Right renal pelvis (tissue), 4 donors: ENCODE results near the gene KCNQ1. TPM values are rescaled to one million over a fixed set of nuclear protein-coding genes. Genes with fewer than 3 reads are reported as not detected.

ENCODE experiments used
- DNase-seq, 4 donors: peaks; one replicate each; pipeline ENCODE4 v3.0.0-alpha.2; 2013; ENCODE audit warnings: low read depth in 4 of 4, low spot score in 3 of 4, missing footprints in 1 of 4
- polyA plus RNA-seq, 4 donors: library from polyadenylated mRNA; unstranded; fragments of 120-200 nt; gene quantifications; one replicate each; pipeline ENCODE4 v1.2.1, GENCODE V29; 2013; ENCODE audit not compliant: insufficient read length in 4 of 4

KCNQ1 gene
- polyA plus RNA-seq, 4 donors: 9.8 to 13.2 (median 12.0) TPM

GRCh38 chr11:2669634-2670469, 225.0 kb downstream of the KCNQ1 start:
- DNase-seq: no peak

GRCh38 chr11:2670541-2671100, 225.8 kb downstream of the KCNQ1 start:
- DNase-seq: no peak

- DNase-seq: no peak
Measured at GRCh38 chr11:2671748-2672147, 226.9 kb downstream of the KCNQ1 start.

DNA sequence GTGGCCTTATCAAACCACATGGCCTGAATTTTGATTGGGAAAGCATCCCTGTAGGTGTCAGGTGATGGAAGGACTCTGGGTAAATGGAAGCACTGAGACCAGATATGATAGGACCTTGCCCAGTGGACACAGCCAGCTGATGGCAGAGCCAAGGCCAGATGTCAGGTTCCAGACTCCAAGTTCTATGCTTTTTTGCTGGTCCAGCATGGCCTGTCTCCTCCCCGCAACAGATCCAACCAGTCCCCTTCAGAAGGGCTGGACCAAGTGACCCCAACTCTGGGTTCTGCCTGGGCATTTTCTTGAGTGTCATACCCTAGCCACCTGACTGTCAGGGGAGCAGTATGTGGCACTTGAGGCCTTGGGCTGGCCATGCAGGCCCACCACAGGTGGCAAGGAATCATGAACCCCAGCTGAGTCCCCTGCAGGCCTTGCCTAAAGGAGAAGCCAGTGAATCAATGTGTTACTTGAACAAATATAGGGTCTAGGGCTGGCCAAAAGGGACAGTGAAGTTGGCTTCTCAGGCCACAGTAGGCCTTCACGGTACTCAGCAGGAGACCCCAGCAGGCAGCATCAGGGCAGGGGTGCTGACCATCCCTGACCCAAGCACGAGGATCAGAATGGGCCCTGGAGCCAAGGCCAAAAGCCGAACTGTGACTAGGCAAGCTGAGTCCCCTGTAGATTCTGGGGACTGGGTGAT, 227.9 kb downstream of the KCNQ1 start:
- DNase-seq: no peak

GRCh38 chr11:2673250-2673610, 228.4 kb downstream of the KCNQ1 start:
- DNase-seq: no peak

DNA sequence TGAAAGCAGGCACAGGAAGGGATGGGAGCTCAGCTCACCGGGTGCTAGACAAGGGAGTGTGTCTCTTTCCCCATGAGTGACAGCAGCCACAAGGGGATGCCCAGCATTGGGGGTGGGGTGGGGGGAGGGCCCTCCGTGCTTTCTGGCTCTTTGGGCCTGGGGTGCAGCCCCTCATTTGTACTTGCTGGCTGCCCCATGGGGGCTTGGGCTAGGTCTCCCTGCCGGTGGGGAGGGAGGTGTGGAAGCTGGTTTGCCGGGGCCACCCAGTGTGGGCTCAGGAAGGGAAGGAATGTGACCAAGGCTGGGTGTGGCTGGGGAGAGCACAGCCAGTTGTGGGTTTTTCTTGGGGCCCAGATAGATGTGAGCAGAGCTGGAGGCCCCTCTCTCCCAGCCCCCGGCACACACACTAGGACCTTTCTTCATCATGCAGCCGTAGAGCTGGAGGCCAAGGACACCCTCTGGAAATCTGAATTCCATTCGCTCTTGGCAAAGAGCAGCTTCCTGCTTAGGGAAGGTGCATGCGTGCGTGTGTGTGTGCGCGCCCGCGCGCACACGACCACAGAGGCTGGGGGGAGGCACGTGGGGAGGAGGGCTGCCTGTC, 229.2 kb downstream of the KCNQ1 start:
- DNase-seq: no peak

- no peak for DNase-seq
Measured at GRCh38 chr11:2674658-2675131, 229.9 kb downstream of the KCNQ1 start.

DNA sequence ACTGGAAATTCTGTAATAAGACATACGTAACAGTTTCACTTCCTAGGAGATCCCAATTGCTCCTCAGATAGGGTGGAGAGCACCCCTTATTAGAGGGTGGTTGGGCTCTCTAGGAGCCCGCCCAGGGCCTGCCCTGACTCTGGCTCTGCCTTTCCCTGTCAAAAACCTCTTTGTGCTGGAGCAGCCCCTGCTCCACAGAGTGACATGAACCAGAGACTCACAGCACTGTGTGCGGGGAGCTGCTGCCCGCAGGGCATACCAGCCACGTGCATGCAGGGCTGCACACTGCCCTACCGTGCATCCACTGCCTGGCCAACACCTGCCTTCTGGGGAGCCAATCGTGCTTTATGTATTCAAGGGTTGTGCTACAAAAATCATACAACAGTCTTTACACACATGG, 230.7 kb downstream of the KCNQ1 start:
- no peak for DNase-seq

DNA sequence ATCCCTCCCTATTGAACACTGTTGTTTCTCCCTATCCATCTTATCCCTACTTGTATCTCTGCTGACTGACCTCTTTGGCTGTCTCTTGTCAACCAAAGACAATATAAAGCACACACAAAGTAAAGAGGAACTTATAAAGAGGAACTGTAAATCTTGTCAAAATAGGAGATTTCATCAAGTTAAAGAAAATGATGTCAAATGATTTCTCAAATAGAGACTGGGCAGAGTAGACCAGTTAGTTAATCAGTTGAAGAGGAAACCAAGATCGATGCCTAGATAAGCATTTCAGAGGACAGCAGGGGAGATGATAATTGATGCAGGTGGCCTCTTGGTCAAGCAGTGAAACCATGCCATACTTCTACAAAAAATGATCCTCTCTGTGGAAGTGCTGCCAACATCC, 232.3 kb downstream of the KCNQ1 start:
- no peak for DNase-seq

DNA sequence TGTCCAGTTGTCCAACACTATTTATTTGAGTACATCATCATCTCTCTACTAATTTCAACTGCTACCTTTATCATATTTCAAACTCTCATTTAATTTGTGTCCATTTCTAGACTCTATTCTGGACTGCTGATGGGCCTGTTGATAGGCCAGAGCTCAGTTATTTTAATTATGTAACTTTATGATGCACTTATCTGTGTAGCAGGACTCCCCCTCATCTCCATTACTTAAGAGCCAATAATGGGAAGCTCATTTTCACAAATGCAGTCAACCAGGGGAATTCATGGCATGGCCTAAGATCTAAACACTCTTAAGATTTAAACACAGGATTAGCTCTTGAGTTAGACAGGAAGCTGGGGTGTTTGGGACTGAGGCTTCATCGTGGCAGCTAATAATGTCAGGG, 233.6 kb downstream of the KCNQ1 start:
- DNase-seq: no peak

DNA sequence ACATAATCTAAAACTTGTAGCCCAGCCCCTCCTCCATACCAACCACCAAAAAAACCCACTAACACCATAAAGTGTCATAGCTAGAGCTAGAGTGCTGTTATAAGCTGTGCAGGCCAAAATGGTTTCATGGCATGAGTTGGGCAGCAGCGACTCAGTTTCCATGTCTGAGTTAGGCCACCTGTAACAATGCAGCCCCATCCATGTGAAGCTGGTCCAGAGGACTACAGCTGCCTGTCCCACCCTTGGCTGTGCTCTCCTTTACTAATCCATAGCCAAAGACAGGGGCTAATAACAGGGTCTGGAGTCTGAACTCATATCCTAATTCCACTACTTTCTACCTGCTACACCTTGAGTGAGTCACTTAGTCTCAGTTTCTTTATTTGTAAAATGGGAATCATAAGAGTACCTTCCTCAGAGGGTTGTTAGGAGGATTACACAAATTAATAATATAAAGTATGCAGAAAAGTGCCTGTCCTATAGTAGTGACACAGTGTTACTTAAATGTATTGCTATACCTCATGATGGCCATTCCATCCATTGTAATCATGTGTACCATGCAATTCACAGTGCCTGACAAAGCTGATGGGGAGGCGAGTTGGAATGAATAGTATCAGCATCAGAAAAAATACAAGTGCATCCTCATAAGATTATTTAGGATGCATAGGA, 234.3 kb downstream of the KCNQ1 start:
- DNase-seq: no peak

DNA sequence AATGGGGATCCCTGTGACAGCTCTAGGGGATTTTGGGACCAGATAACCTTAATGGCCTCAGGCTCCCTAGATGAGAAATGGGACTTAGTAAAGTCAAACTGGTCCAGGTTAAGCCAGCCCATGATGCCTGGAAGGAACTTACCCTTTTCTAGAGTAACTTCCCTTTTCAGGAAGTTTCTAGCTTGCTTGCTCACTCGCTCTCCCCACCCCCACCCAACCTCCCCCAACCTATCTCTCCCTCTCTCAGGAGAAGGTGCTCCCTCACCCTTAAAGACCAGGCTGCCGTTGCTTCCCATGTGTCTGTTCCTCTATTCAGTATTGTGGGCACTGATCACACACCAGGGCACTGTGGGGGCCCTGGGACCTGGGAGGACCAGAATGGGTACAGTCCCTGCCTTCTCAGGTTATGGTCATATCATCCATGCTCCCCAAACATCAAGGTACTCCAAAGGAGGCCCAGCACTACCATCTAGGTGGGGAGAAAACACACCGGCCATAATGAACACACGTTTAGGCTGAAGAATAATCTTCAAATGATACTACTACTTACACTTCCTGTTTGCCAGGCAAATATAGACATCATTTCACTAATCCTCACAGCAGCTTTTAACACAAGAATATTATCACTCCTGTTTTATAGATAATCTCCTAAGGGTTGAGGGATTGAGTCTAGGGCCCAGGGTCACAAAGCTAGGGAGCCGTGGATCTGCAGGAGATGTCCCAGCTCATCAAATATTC, 236.8 kb downstream of the KCNQ1 start:
- no peak for DNase-seq

- no peak for DNase-seq
Measured at GRCh38 chr11:2683806-2684205, 239.0 kb downstream of the KCNQ1 start.

GRCh38 chr11:2684581-2684980, 239.8 kb downstream of the KCNQ1 start:
- DNase-seq: no peak

GRCh38 chr11:2685051-2685450, 240.2 kb downstream of the KCNQ1 start:
- no peak for DNase-seq

DNA sequence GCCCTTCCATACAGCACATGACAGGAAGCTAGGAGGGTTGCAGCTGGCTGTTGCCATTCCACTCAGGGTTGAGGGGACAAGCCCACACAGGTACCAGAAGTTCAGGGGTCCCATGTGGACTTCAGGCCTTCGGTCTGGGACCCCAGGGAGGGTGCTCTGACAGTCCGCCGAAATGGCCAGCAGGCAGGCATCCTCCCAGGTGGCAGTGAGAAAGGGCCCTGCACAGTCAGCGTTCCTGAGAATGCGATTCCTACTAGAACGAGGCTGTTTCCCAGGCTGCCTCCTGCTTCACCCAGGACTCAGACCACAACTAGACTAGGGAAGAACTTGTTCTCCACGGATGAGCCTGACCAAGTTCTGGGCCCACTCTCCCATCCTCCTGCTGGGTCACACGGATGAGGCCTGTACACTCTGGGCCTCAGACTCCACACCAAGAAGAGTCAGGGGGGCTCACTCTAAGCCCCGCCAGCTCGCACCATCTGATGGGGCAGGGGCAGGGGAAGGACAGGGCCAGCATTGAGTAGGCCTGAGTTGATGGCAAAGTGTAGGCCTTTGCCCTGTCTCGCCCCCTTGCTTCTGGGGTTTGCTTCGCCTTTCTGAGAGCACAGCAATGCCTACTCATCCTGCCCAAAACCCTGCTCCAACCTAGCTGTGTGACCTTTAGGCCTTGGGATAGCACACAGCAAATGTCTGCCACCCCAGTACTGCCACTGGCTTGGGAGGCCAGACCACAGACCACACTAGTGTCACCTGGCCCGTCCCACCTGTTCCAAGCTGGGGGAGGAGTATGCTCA, 241.0 kb downstream of the KCNQ1 start:
- no peak for DNase-seq

DNA sequence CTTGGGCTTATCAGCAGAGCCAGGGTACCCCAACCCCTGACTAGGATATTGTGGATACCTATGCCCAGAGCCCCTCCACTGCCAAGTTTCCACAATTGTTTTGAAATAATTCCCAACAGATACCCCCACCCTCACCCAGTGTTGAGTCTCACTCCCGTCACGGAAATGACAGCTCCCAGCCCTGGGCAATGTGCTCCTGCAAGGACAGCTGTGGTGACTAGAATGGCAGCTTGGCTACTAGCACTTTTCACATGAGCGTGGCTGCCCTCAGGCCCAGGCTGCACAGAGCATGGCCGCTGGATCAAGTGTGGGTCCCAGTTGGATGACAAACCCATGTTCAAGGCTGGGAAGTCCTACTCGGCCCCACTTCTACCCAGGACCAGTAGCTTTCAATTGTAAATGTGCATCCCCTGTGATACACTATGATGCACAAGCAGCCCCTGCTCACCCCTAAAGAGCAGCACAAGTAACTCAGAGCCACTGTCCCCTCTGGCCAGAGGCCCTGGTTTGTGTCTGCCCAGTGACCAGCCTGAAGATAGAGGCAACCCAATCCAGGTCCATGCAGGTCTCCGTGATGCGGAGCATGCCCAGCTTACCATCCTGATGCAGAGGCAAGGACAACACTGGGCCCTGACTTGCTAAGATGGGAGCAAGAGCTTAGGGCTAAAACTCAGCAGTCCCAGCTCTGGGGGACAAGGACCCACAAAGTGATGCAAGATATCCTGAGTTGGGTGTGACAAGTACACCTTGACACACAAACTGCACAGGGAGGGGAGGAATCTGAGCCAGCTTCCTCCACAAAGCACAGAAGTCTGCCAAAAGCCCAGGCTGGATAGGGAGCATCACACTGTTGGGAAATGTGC, 241.8 kb downstream of the KCNQ1 start:
- no peak for DNase-seq

- DNase-seq: no peak
Measured at GRCh38 chr11:2687223-2687530, 242.4 kb downstream of the KCNQ1 start.

DNA sequence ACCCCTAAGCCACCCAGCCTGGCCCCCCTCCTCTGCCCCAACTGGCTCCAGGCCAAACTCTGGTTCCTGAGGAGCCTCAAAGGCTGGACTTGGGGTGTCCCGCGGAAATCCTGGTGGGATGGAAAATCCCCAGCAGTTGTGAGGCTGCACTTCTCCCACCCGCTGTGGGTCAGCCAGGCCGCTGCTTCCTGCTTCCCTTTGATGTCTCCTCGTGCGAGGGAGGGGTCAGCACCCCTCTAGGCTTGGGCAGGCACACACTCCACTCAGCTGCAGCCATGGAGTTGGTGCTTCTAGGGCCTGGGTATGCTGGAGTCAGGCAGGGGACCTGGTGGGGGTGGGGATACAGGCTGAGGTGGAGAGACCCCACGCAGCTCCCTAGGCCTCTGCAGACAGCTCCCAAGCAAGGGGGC, 243.0 kb downstream of the KCNQ1 start:
- no peak for DNase-seq
